ENCODE results near the gene BOK. TPM values are rescaled to one million over a fixed set of nuclear protein-coding genes. Genes with fewer than 3 reads are reported as not detected.

BOK gene
- total and polyA plus RNA-seq, 4 donors: 11.8 to 44.3 (median 29.1) TPM

- Histone ChIP-seq H3K4me3 (no peak overlapping the region), H3K9me3 (ENCODE audit: control insufficient read depth in 4 of 4, insufficient read depth in 3 of 4, low read length in 3 of 4) (peaks cover 0 to 2% (median 0%) of the 10 kb centered on the region in 4 donors), H3K4me1 (ENCODE audit: control insufficient read depth in 5 of 5, insufficient read depth in 5 of 5, low read length in 5 of 5) (peaks cover 0 to 35% (median 11%) of the 10 kb centered on the region in 5 donors), H3K27me3 (ENCODE audit: control insufficient read depth in 3 of 3, insufficient read depth in 3 of 3, low read length in 2 of 3) (no peaks in the 10 kb centered on the region), H3K36me3 (ENCODE audit: control insufficient read depth in 4 of 4, insufficient read depth in 4 of 4, low read length in 4 of 4) (no peaks in the 10 kb centered on the region), H3K27ac (ENCODE audit: low read depth in 1 of 2, low read length in 1 of 2) (no peak overlapping the region), H3K9ac (ENCODE audit: insufficient read depth in 1 of 2, low read length in 2 of 2) (no peak overlapping the region)
- no peak for TF ChIP-seq CTCF (IDR thresholded peaks at IDR 0.05; ENCODE audit: control extremely low read depth, extremely low read depth)
- DNase-seq (no peak), ATAC-seq (ENCODE audit: insufficient read depth, low FRiP score) (no peak)
- WGBS, 2 donors: 67 to 83% methylated on average over 12 of the region's 12 CpGs
Observed at GRCh38 chr2:241553512-241553830, 5.1 kb upstream of the BOK start.

- WGBS, 2 donors: 68 to 70% methylated on average over 6 of the region's 6 CpGs
- Histone ChIP-seq H3K27ac (ENCODE audit: low read depth in 1 of 2, low read length in 1 of 2) (no peak overlapping the region), H3K9me3 (ENCODE audit: control insufficient read depth in 4 of 4, insufficient read depth in 3 of 4, low read length in 3 of 4) (peaks cover 0 to 2% (median 0%) of the 10 kb centered on the region in 4 donors), H3K9ac (ENCODE audit: insufficient read depth in 1 of 2, low read length in 2 of 2) (no peak overlapping the region), H3K4me1 (ENCODE audit: control insufficient read depth in 5 of 5, insufficient read depth in 5 of 5, low read length in 5 of 5) (peaks cover 0 to 35% (median 11%) of the 10 kb centered on the region in 5 donors), H3K36me3 (ENCODE audit: control insufficient read depth in 4 of 4, insufficient read depth in 4 of 4, low read length in 4 of 4) (no peaks in the 10 kb centered on the region), H3K4me3 (no peak overlapping the region), H3K27me3 (ENCODE audit: control insufficient read depth in 3 of 3, insufficient read depth in 3 of 3, low read length in 2 of 3) (no peaks in the 10 kb centered on the region)
- ATAC-seq (ENCODE audit: insufficient read depth, low FRiP score) (no peak), DNase-seq (no peak)
- no peak for TF ChIP-seq CTCF (IDR thresholded peaks at IDR 0.05; ENCODE audit: control extremely low read depth, extremely low read depth)
Observed at GRCh38 chr2:241553981-241554380, 4.6 kb upstream of the BOK start.

- Histone ChIP-seq H3K27ac (ENCODE audit: low read depth in 1 of 2, low read length in 1 of 2) (peak overlapping the region in 1 of 2 donors; percentile 2), H3K9me3 (ENCODE audit: control insufficient read depth in 4 of 4, insufficient read depth in 3 of 4, low read length in 3 of 4) (peaks cover 0 to 2% (median 0%) of the 10 kb centered on the region in 4 donors), H3K9ac (ENCODE audit: insufficient read depth in 1 of 2, low read length in 2 of 2) (no peak overlapping the region), H3K4me1 (ENCODE audit: control insufficient read depth in 5 of 5, insufficient read depth in 5 of 5, low read length in 5 of 5) (peaks cover 0 to 31% (median 11%) of the 10 kb centered on the region in 5 donors), H3K27me3 (ENCODE audit: control insufficient read depth in 3 of 3, insufficient read depth in 3 of 3, low read length in 2 of 3) (no peaks in the 10 kb centered on the region), H3K4me3 (no peak overlapping the region), H3K36me3 (ENCODE audit: control insufficient read depth in 4 of 4, insufficient read depth in 4 of 4, low read length in 4 of 4) (no peaks in the 10 kb centered on the region)
- WGBS, 2 donors: 69 to 88% methylated on average over 7 of the region's 7 CpGs
- ATAC-seq (ENCODE audit: insufficient read depth, low FRiP score): no peak
- no peak for DNase-seq
- no peak for TF ChIP-seq CTCF (IDR thresholded peaks at IDR 0.05; ENCODE audit: control extremely low read depth, extremely low read depth)
Observed at GRCh38 chr2:241554610-241555322, 3.8 kb upstream of the BOK start.

Measured in lung (tissue), 12 donors.